ENCODE data around the gene SMAD3. TPM values are rescaled to one million over a fixed set of nuclear protein-coding genes. Genes with fewer than 3 reads are reported as not detected.

The SMAD3 gene
- total and polyA plus RNA-seq, 10 of the 15 experiments (the other 5 are each of a cell fraction or from before 2014, with no cell fraction given) = 5.6 to 43.2 (median 16.0) TPM

GRCh38 chr15:67095912-67096311, 30.5 kb downstream of the SMAD3 start (continued):
- TF ChIP-seq ETV6 (conservative IDR thresholded peaks at IDR 0.05 in 1 of 2, IDR thresholded peaks at IDR 0.05 in 1 of 2; ENCODE audit: borderline replicate concordance in 1 of 2, low read depth in 1 of 2) (0 out of 4 replicates have a peak, but pooled peaks of 1 of the 2 experiments have one; percentile 27), USF2 (IDR thresholded peaks at IDR 0.05; ENCODE audit: borderline replicate concordance, low read depth, low read length) (no peak), TARDBP (IDR thresholded peaks at IDR 0.05; ENCODE audit: borderline replicate concordance) (no peak), E2F8 (IDR thresholded peaks at IDR 0.05; ENCODE audit: low read depth, partially characterized antibody) (no peak)

- ChIA-PET RAD21 (ENCODE audit: unreplicated experiment) (interaction anchor here (1.7 to 10.3 kb wide), 2 partner anchors 15 to 20 kb away, joined by 5 to 77 read pairs; no protein-coding TSS in a partner anchor), SMC1A (ENCODE audit: uncharacterized antibody, unreplicated experiment) (interaction anchor here (1.0 to 3.3 kb wide), 4 partner anchors 11 to 207 kb away, joined by 3 to 18 read pairs (median 4); no protein-coding TSS in a partner anchor), POLR2A (interaction anchor here (0.5 to 1.2 kb wide), 3 partner anchors 18 to 164 kb away, joined by 3 to 7 read pairs (median 4); no protein-coding TSS in a partner anchor), CTCF (interaction anchor here (1.2 kb wide), 1 partner anchor 10 kb away, joined by 4 read pairs; no protein-coding TSS in a partner anchor)
- Histone ChIP-seq H3K79me2 (ENCODE audit: control insufficient read depth, insufficient read depth, low read length) (peaks cover 71% of the 10 kb centered on the region), H3K4me3 (no peak overlapping the region), H3K9me3 (replicated peaks; ENCODE audit: control insufficient read depth, insufficient read depth, low read length) (no peaks in the 10 kb centered on the region), H3K9ac (ENCODE audit: control insufficient read depth, insufficient read depth, low read length) (no peak overlapping the region), H3K4me1 (ENCODE audit: control insufficient read depth, insufficient read depth, low read length) (peaks cover 70% of the 10 kb centered on the region), H3K4me2 (ENCODE audit: control insufficient read depth, insufficient read depth) (no peak overlapping the region), H4K20me1 (ENCODE audit: control insufficient read depth, insufficient read depth) (no peaks in the 10 kb centered on the region), H2AFZ (ENCODE audit: control insufficient read depth, low read depth, low read length) (no peak overlapping the region), H3K27ac (ENCODE audit: control insufficient read depth, insufficient read depth) (no peak overlapping the region), H3K27me3 (replicated peaks in 1 of 2; ENCODE audit: control insufficient read depth in 2 of 2, insufficient read depth in 2 of 2, low read length in 1 of 2) (no peaks in the 10 kb centered on the region), H3K36me3 (ENCODE audit: control insufficient read depth in 2 of 2, insufficient read depth in 2 of 2, low read length in 1 of 2) (peaks cover 7 to 32% of the 10 kb centered on the region in 2 experiments; a peak in 3 of 4 replicates)
- DNase-seq (ENCODE audit: low read depth, low spot score) = no peak
- TF ChIP-seq JUNB (IDR thresholded peaks at IDR 0.05) = peak; percentile 46
- peak; percentile 22; the same call in 1 of the 2 replicates for TF ChIP-seq RUNX3 (IDR thresholded peaks at IDR 0.05; ENCODE audit: low read length)
- TF ChIP-seq LARP7 (IDR thresholded peaks at IDR 0.05) = no peak
- 72% methylated on average over 2 of the region's 2 CpGs for WGBS (ENCODE audit: insufficient coverage, insufficient replicate concordance, low lambda C conversion rate, missing lambda C conversion rate)
- no TSS peak for BruUV-seq (replicated peaks)
- in situ Hi-C loops (cut with MboI) = loop anchor here (25.0 kb wide), 1 partner anchor 1309 kb away; the partner anchor contains the start of gene DENND4A
- FAIRE-seq = no peak
- intact Hi-C loops (cut with micrococcal nuclease; ENCODE audit: unreplicated experiment) = no loop called here
- no peak for ATAC-seq
Measured at GRCh38 chr15:67096546-67097294, 31.3 kb downstream of the SMAD3 start.
